Measurements from ENCODE around the gene CCDC102A.

Gene CCDC102A

GRCh38 chr16:57518520-57518919 lies 17.9 kb downstream of the CCDC102A start:
- TF ChIP-seq, protein P1, sequence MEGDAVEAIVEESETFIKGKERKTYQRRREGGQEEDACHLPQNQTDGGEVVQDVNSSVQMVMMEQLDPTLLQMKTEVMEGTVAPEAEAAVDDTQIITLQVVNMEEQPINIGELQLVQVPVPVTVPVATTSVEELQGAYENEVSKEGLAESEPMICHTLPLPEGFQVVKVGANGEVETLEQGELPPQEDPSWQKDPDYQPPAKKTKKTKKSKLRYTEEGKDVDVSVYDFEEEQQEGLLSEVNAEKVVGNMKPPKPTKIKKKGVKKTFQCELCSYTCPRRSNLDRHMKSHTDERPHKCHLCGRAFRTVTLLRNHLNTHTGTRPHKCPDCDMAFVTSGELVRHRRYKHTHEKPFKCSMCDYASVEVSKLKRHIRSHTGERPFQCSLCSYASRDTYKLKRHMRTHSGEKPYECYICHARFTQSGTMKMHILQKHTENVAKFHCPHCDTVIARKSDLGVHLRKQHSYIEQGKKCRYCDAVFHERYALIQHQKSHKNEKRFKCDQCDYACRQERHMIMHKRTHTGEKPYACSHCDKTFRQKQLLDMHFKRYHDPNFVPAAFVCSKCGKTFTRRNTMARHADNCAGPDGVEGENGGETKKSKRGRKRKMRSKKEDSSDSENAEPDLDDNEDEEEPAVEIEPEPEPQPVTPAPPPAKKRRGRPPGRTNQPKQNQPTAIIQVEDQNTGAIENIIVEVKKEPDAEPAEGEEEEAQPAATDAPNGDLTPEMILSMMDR (conservative IDR thresholded peaks at IDR 0.05; ENCODE audit: low read length), result no peak
- no peak overlapping the region for H3K4me3 ChIP-seq (ENCODE audit: low read length)
- no peak for DNase-seq (ENCODE audit: low read depth)

- DNase-seq (ENCODE audit: low read depth), result no peak
- H3K4me3 ChIP-seq (ENCODE audit: low read length), result no peak overlapping the region
- TF ChIP-seq, protein P1 (conservative IDR thresholded peaks at IDR 0.05; ENCODE audit: low read length), result no peak
Measured at GRCh38 chr16:57517397-57518367, 18.7 kb downstream of the CCDC102A start.

DNA sequence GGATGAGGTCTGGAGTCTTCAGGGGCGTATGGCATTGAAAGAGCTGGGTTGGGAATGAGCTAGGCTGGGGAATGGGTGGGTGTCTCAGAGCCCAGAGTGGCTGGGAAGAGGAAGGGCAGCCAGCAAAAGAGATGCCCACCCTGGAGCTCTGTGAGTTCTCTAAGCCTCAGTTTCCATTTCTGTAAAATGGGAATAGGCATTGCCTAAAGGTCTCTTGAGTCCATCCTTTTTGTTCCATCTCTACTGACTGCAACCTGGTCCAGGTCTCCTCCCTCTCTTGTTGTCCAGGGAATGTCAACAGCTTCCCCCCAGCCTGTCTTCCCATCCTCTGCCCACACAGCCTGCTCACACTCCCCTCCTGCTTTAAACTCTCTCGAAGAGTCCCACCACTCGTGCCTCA lies 19.6 kb downstream of the CCDC102A start:
- no peak overlapping the region for H3K4me3 ChIP-seq (ENCODE audit: low read length)
- DNase-seq (ENCODE audit: low read depth), result no peak
- TF ChIP-seq, protein P1 (conservative IDR thresholded peaks at IDR 0.05; ENCODE audit: low read length), result no peak

DNA sequence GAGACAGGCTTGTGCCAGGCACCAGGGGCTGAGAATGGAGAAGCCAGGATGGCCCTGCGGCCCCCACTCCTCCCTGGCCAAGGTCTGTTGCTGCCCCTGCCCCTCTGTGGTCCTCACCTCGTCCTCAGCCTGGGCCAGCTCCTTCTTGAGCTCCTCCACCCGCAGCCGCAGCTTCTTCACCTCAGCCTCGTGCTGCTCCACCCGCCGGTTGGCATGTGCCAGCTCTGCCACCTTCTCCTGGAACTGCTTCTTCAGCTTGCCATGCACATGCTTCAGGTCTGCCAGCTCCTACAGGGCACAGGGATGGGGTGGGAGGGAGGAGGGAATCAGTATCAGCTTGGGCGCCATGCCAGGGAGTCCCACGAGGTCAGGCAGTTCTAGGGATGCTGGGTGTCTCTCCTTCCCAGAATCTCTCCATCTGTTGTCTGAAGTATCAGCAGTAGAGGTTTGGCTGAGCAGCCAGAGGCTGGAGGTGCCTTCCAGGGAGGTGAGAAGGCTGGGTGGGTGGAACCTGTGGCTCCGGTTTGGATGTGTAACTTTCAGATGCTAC lies 20.1 kb downstream of the CCDC102A start:
- H3K4me3 ChIP-seq (ENCODE audit: low read length), result no peak overlapping the region
- TF ChIP-seq, protein P1 (conservative IDR thresholded peaks at IDR 0.05; ENCODE audit: low read length), result no peak
- no peak for DNase-seq (ENCODE audit: low read depth)

GRCh38 chr16:57514791-57515600 lies 21.4 kb downstream of the CCDC102A start:
- no peak overlapping the region for H3K4me3 ChIP-seq (ENCODE audit: low read length)
- DNase-seq (ENCODE audit: low read depth), result no peak
- TF ChIP-seq, protein P1 (conservative IDR thresholded peaks at IDR 0.05; ENCODE audit: low read length), result no peak

- TF ChIP-seq, protein P1 (conservative IDR thresholded peaks at IDR 0.05; ENCODE audit: low read length), result no peak
- DNase-seq (ENCODE audit: low read depth), result no peak
- H3K4me3 ChIP-seq (ENCODE audit: low read length), result no peak overlapping the region
Measured at GRCh38 chr16:57514371-57514770, 22.0 kb downstream of the CCDC102A start.
